Keratinocyte (primary cell): ENCODE measurements around the gene MACIR. TPM values are rescaled to one million over a fixed set of nuclear protein-coding genes. Genes with fewer than 3 reads are reported as not detected.

Source experiments
- DNase-seq: peaks from one replicate; pipeline ENCODE4 v3.0.0-alpha.2; 2011; ENCODE audit warnings: low read depth, missing footprints, low spot score
- FAIRE-seq: peaks from 2 replicates; lab custom pipeline; 2011; peaks lifted over from hg19 to GRCh38; lab: Jason Lieb, UNC
- H2AFZ ChIP-seq: 2 replicates; pipeline ENCODE4 v1.6.0; 2012; ENCODE audit warnings: low read length, control low read depth, inconsistent platforms; ENCODE audit not compliant: control insufficient read depth
- H3K27ac ChIP-seq: 2 replicates; pipeline ENCODE4 v1.5.1; 2011; ENCODE audit warnings: low read length; ENCODE audit not compliant: control insufficient read depth, insufficient read depth
- H3K27me3 ChIP-seq: 3 replicates; pipeline ENCODE4 v1.6.0; 2011; ENCODE audit warnings: low read length; ENCODE audit not compliant: control insufficient read depth, insufficient read depth; ENCODE audit errors: extremely low read depth
- H3K36me3 ChIP-seq, 2 experiments: 2 replicates in 1 of 2; 3 replicates in 1 of 2; pipeline ENCODE4 v1.5.1; 2011; ENCODE audit warnings: low read length in 2 of 2, mild to moderate bottlenecking in 1 of 2; ENCODE audit not compliant: control insufficient read depth in 2 of 2, insufficient read depth in 2 of 2; ENCODE audit errors: extremely low read depth in 1 of 2
- H3K4me1 ChIP-seq: 3 replicates; pipeline ENCODE4 v1.5.1; 2011; ENCODE audit warnings: low read length; ENCODE audit not compliant: control insufficient read depth, insufficient read depth; ENCODE audit errors: extremely low read depth
- H3K4me2 ChIP-seq: 3 replicates; pipeline ENCODE4 v1.6.0; 2011; ENCODE audit warnings: low read depth, low read length; ENCODE audit not compliant: control insufficient read depth, insufficient read depth; ENCODE audit errors: extremely low read depth
- H3K4me3 ChIP-seq, 3 experiments: fragments of 200-600 bp in 1 of 3; sonication (generic) in 1 of 3; 2 replicates in 2 of 3; 3 replicates in 1 of 3; pipeline ENCODE4 v1.5.1; 2011 to 2016; ENCODE audit warnings: low read length in 3 of 3, mild to moderate bottlenecking in 3 of 3, control low read depth in 2 of 3, inconsistent platforms in 1 of 3, low read depth in 1 of 3, mixed read lengths in 1 of 3, mixed run types in 1 of 3, moderate library complexity in 1 of 3; ENCODE audit not compliant: control insufficient read depth in 2 of 3, insufficient read depth in 2 of 3; ENCODE audit errors: extremely low read depth in 1 of 3
- H3K79me2 ChIP-seq: 2 replicates; pipeline ENCODE4 v1.6.0; 2012; ENCODE audit warnings: low read length; ENCODE audit not compliant: control insufficient read depth, insufficient read depth
- H3K9ac ChIP-seq: 3 replicates; pipeline ENCODE4 v1.6.0; 2011; ENCODE audit warnings: low read length; ENCODE audit not compliant: control insufficient read depth, insufficient read depth; ENCODE audit errors: extremely low read depth
- H3K9me1 ChIP-seq: 3 replicates; pipeline ENCODE4 v1.6.0; 2011; ENCODE audit warnings: low read length; ENCODE audit not compliant: control insufficient read depth, insufficient read depth; ENCODE audit errors: extremely low read depth
- H3K9me3 ChIP-seq: 2 replicates; pipeline ENCODE4 v1.5.1; 2012; ENCODE audit warnings: low read depth, low read length; ENCODE audit not compliant: control insufficient read depth
- H4K20me1 ChIP-seq: 3 replicates; pipeline ENCODE4 v1.6.0; 2011; ENCODE audit warnings: low read length; ENCODE audit not compliant: control insufficient read depth, insufficient read depth; ENCODE audit errors: extremely low read depth
- CTCF ChIP-seq, 3 experiments: IDR thresholded peaks in 1 of 3; conservative IDR thresholded peaks in 1 of 3; optimal IDR thresholded peaks in 1 of 3; 2 replicates in 2 of 3; 3 replicates in 1 of 3; pipeline versions ENCODE3 to v1.5.1; 2011; ENCODE audit warnings: low read length in 3 of 3, mild to moderate bottlenecking in 3 of 3, moderate library complexity in 2 of 3, control low read depth in 1 of 3, inconsistent platforms in 1 of 3; ENCODE audit not compliant: insufficient read depth in 2 of 3; ENCODE audit errors: extremely low read depth in 1 of 3
- EZH2 ChIP-seq: IDR thresholded peaks from one replicate; pipeline ENCODE4 v1.6.1; 2012; ENCODE audit warnings: inconsistent platforms, mild to moderate bottlenecking, low read length, moderate library complexity
- dilution Hi-C: fragments of 300-500 bp; cut with MboI; formaldehyde crosslinking; loops from one replicate; pipeline ENCODE4 v1.7.0; 2020; ENCODE audit warnings: low sequenced_read_pairs; ENCODE audit not compliant: extremely low pct_ligation_motif_present
- polyA plus RNA-seq, 5 experiments: library from polyadenylated mRNA; depleted of rRNA in 3 of 5; stranded (reverse) in 3 of 5; stranded (forward) in 1 of 5; unstranded in 1 of 5; fragments of >200 nt; gene quantifications; 1 replicate in 1 of 5; 2 replicates in 3 of 5; 3 replicates in 1 of 5; pipeline versions ENCODE4 v1.2.1 to v1.2.3, GENCODE V29; 2011 to 2012; ENCODE audit warnings: missing spikeins in 2 of 5, low read depth in 1 of 5, low replicate concordance in 1 of 5

MACIR gene
- polyA plus RNA-seq, 1 donor (not counting 4 experiments of a cell fraction or from before 2014, with no cell fraction given) = 9.5 TPM

GRCh38 chr5:103283869-103284268 lies 25.3 kb downstream of the MACIR start:
- Histone ChIP-seq H3K4me3 (no peak overlapping the region), H4K20me1 (no peaks in the 10 kb centered on the region), H3K9me3 (no peaks in the 10 kb centered on the region), H2AFZ (no peak overlapping the region), H3K27me3 (no peaks in the 10 kb centered on the region), H3K27ac (no peak overlapping the region), H3K9me1 (no peaks in the 10 kb centered on the region), H3K4me1 (no peaks in the 10 kb centered on the region), H3K79me2 (no peaks in the 10 kb centered on the region), H3K9ac (no peak overlapping the region), H3K4me2 (no peak overlapping the region), H3K36me3 (no peaks in the 10 kb centered on the region)
- DNase-seq = no peak
- dilution Hi-C loops = no loop called here
- TF ChIP-seq CTCF (optimal IDR thresholded peaks at IDR 0.05 in 1 of 3, IDR thresholded peaks at IDR 0.05 in 1 of 3, conservative IDR thresholded peaks at IDR 0.05 in 1 of 3; ENCODE audit: extremely low read depth in 1 of 3, insufficient read depth in 2 of 3, low read length in 3 of 3) (no peak), EZH2 (no peak)
- FAIRE-seq = no peak

GRCh38 chr5:103286622-103287021 lies 28.1 kb downstream of the MACIR start:
- no peaks in the 10 kb centered on the region for H3K27me3 ChIP-seq
- DNase-seq (no peak), FAIRE-seq (no peak)
- H3K36me3 ChIP-seq = no peaks in the 10 kb centered on the region
- no peaks in the 10 kb centered on the region for H3K79me2 ChIP-seq
- H2AFZ ChIP-seq = no peak overlapping the region
- no peaks in the 10 kb centered on the region for H4K20me1 ChIP-seq
- dilution Hi-C loops = no loop called here
- no peaks in the 10 kb centered on the region for H3K4me1 ChIP-seq
- H3K9me3 ChIP-seq = no peaks in the 10 kb centered on the region
- no peak overlapping the region for H3K4me3 ChIP-seq
- no peak overlapping the region for H3K27ac ChIP-seq
- TF ChIP-seq EZH2 (no peak), CTCF (optimal IDR thresholded peaks at IDR 0.05 in 1 of 3, IDR thresholded peaks at IDR 0.05 in 1 of 3, conservative IDR thresholded peaks at IDR 0.05 in 1 of 3; ENCODE audit: extremely low read depth in 1 of 3, insufficient read depth in 2 of 3, low read length in 3 of 3) (no peak)
- H3K4me2 ChIP-seq = no peak overlapping the region
- H3K9me1 ChIP-seq = no peaks in the 10 kb centered on the region
- H3K9ac ChIP-seq = no peak overlapping the region
